Astrocyte (in vitro differentiated cells and primary cell): Measurements from ENCODE around the gene CHADL. TPM values are rescaled to one million over a fixed set of nuclear protein-coding genes. Genes with fewer than 3 reads are reported as not detected.

Experiments used
- DNase-seq: peaks from one replicate; pipeline ENCODE4 v3.0.0-alpha.2; 2010; ENCODE audit warnings: low read depth
- FAIRE-seq: peaks from 2 replicates; lab custom pipeline; 2011; peaks lifted over from hg19 to GRCh38; lab: Jason Lieb, UNC
- H2AFZ ChIP-seq: 2 replicates; pipeline ENCODE4 v1.6.0; 2012; ENCODE audit warnings: low read depth, low read length, inconsistent platforms
- H3K27ac ChIP-seq: 2 replicates; pipeline ENCODE4 v1.5.1; 2011; ENCODE audit warnings: low read depth, low read length, inconsistent platforms
- H3K27me3 ChIP-seq: 2 replicates; pipeline ENCODE4 v1.6.0; 2011; ENCODE audit warnings: low read length, inconsistent platforms; ENCODE audit not compliant: insufficient read depth
- H3K36me3 ChIP-seq: 2 replicates; pipeline ENCODE4 v1.5.1; 2011; ENCODE audit warnings: low read length, inconsistent platforms; ENCODE audit not compliant: insufficient read depth
- H3K4me1 ChIP-seq: 2 replicates; pipeline ENCODE4 v1.5.1; 2011; ENCODE audit warnings: low read length, inconsistent platforms; ENCODE audit not compliant: insufficient read depth
- H3K4me2 ChIP-seq: 2 replicates; pipeline ENCODE4 v1.6.0; 2012; ENCODE audit warnings: low read length, inconsistent platforms
- H3K4me3 ChIP-seq: 2 replicates; pipeline ENCODE4 v1.5.1; 2011; ENCODE audit warnings: low read depth, mild to moderate bottlenecking, low read length, inconsistent platforms; ENCODE audit not compliant: insufficient read depth
- H3K79me2 ChIP-seq: 2 replicates; pipeline ENCODE4 v1.6.0; 2012; ENCODE audit warnings: mild to moderate bottlenecking, low read length, inconsistent platforms; ENCODE audit not compliant: insufficient read depth
- H3K9ac ChIP-seq: 2 replicates; pipeline ENCODE4 v1.6.0; 2012; ENCODE audit warnings: mild to moderate bottlenecking, low read length, inconsistent platforms
- H3K9me3 ChIP-seq: 2 replicates; pipeline ENCODE4 v1.5.1; 2012; ENCODE audit warnings: low read depth, mild to moderate bottlenecking, low read length, inconsistent platforms; ENCODE audit not compliant: insufficient read depth
- H4K20me1 ChIP-seq: 2 replicates; pipeline ENCODE4 v1.6.0; 2012; ENCODE audit warnings: low read length, inconsistent platforms; ENCODE audit not compliant: insufficient read depth
- H3K27ac Mint-ChIP-seq: one replicate; pipeline ENCODE4 v1.8.0; 2021; ENCODE audit warnings: mild to moderate bottlenecking, mixed read lengths; ENCODE audit not compliant: unreplicated experiment
- H3K27me3 Mint-ChIP-seq: one replicate; pipeline ENCODE4 v1.8.0; 2021; ENCODE audit warnings: low read depth, mixed read lengths; ENCODE audit not compliant: unreplicated experiment
- H3K36me3 Mint-ChIP-seq: one replicate; pipeline ENCODE4 v1.8.0; 2021; ENCODE audit warnings: low read depth, mixed read lengths; ENCODE audit not compliant: unreplicated experiment
- H3K4me1 Mint-ChIP-seq: one replicate; pipeline ENCODE4 v1.8.0; 2021; ENCODE audit warnings: low read depth, mixed read lengths; ENCODE audit not compliant: unreplicated experiment
- H3K4me3 Mint-ChIP-seq: one replicate; pipeline ENCODE4 v1.8.0; 2021; ENCODE audit warnings: mild to moderate bottlenecking, moderate library complexity, mixed read lengths; ENCODE audit not compliant: unreplicated experiment
- H3K9me3 Mint-ChIP-seq: one replicate; pipeline ENCODE4 v1.8.0; 2021; ENCODE audit warnings: mild to moderate bottlenecking, mixed read lengths; ENCODE audit not compliant: unreplicated experiment
- CTCF ChIP-seq: IDR thresholded peaks from 2 replicates; pipeline ENCODE4 v1.5.1; 2011; ENCODE audit warnings: low read depth, mild to moderate bottlenecking, inconsistent platforms, low read length, moderate library complexity; ENCODE audit not compliant: insufficient read depth
- EZH2 ChIP-seq: IDR thresholded peaks from 2 replicates; pipeline ENCODE4 v1.6.1; 2012; ENCODE audit warnings: mild to moderate bottlenecking, low read length, inconsistent platforms; ENCODE audit not compliant: insufficient read depth
- total RNA-seq: library from RNA; stranded (reverse); gene quantifications from 2 replicates; pipeline ENCODE4 v1.2.1, GENCODE V29; 2021

CHADL gene
- total RNA-seq, 1 donor from 2014 or later = 0.23 TPM

GRCh38 chr22:41226723-41227655 is 13.7 kb downstream of the CHADL start:
- Histone ChIP-seq H3K27me3 (no peaks in the 10 kb centered on the region), H3K4me2 (no peak overlapping the region), H3K36me3 (peaks cover 2% of the 10 kb centered on the region), H2AFZ (no peak overlapping the region), H3K4me1 (no peaks in the 10 kb centered on the region), H3K79me2 (no peaks in the 10 kb centered on the region), H3K9me3 (no peaks in the 10 kb centered on the region), H3K27ac (no peak overlapping the region), H3K9ac (no peak overlapping the region), H4K20me1 (peaks cover 6% of the 10 kb centered on the region), H3K4me3 (no peak overlapping the region)
- TF ChIP-seq EZH2 = no peak
- Mint-ChIP-seq H3K4me3 (no peak overlapping the region), H3K27ac (no peak overlapping the region), H3K27me3 (no peaks in the 10 kb centered on the region), H3K9me3 (no peaks in the 10 kb centered on the region), H3K36me3 (peaks cover 25% of the 10 kb centered on the region), H3K4me1 (no peaks in the 10 kb centered on the region)
- FAIRE-seq = no peak
- DNase-seq = no peak

- Histone ChIP-seq H3K79me2 (no peaks in the 10 kb centered on the region), H3K9me3 (no peaks in the 10 kb centered on the region), H3K4me3 (no peak overlapping the region), H3K9ac (no peak overlapping the region), H3K27me3 (no peaks in the 10 kb centered on the region), H3K36me3 (peaks cover 2% of the 10 kb centered on the region), H4K20me1 (no peaks in the 10 kb centered on the region), H2AFZ (no peak overlapping the region), H3K4me2 (no peak overlapping the region), H3K27ac (no peak overlapping the region), H3K4me1 (no peaks in the 10 kb centered on the region)
- Mint-ChIP-seq H3K36me3 (peaks cover 23% of the 10 kb centered on the region), H3K27ac (no peak overlapping the region), H3K9me3 (no peaks in the 10 kb centered on the region), H3K27me3 (no peaks in the 10 kb centered on the region), H3K4me3 (no peak overlapping the region), H3K4me1 (no peaks in the 10 kb centered on the region)
- TF ChIP-seq EZH2 (no peak), CTCF (no peak)
- DNase-seq (no peak), FAIRE-seq (no peak)
Observed at GRCh38 chr22:41223535-41223934, 17.2 kb downstream of the CHADL start.

- no peaks in the 10 kb centered on the region for H3K79me2 ChIP-seq
- no peak for FAIRE-seq
- H4K20me1 ChIP-seq = no peaks in the 10 kb centered on the region
- peaks cover 2% of the 10 kb centered on the region for H3K36me3 ChIP-seq
- H3K27ac Mint-ChIP-seq = no peak overlapping the region
- no peaks in the 10 kb centered on the region for H3K9me3 Mint-ChIP-seq
- no peaks in the 10 kb centered on the region for H3K27me3 Mint-ChIP-seq
- DNase-seq = no peak
- no peak overlapping the region for H3K4me3 ChIP-seq
- no peak overlapping the region for H3K4me2 ChIP-seq
- H3K4me3 Mint-ChIP-seq = no peak overlapping the region
- H3K9ac ChIP-seq = no peak overlapping the region
- TF ChIP-seq CTCF (no peak), EZH2 (no peak)
- H3K9me3 ChIP-seq = no peaks in the 10 kb centered on the region
- H3K27me3 ChIP-seq = no peaks in the 10 kb centered on the region
- H3K4me1 Mint-ChIP-seq = peaks cover 2% of the 10 kb centered on the region
- no peak overlapping the region for H3K27ac ChIP-seq
- no peaks in the 10 kb centered on the region for H3K4me1 ChIP-seq
- H3K36me3 Mint-ChIP-seq = peaks cover 22% of the 10 kb centered on the region
- H2AFZ ChIP-seq = no peak overlapping the region
Observed at GRCh38 chr22:41222846-41223507, 17.8 kb downstream of the CHADL start.
